ENCODE data around the gene GOLGA1.

GRCh38 chr9:124870723-124871122 lies 70.2 kb downstream of the GOLGA1 start:
- TF ChIP-seq CTCF (conservative IDR thresholded peaks at IDR 0.05; ENCODE audit: low read length) (no peak), EZH2phosphoT487 (IDR thresholded peaks at IDR 0.05; ENCODE audit: borderline replicate concordance, low read depth, low read length) (no peak)
